SIG-M5 (cell line): Measurements from ENCODE around the gene LEP.
"Not testable (repeated sequence)": the region's sequence is repeated elsewhere in the genome, so short reads cannot be mapped to it uniquely, and the experiment has no call there.

Experiments
- DNase-seq: peaks from one replicate; lab custom pipeline; 2025; lab: John Stamatoyannopoulos, UW

LEP gene

DNA sequence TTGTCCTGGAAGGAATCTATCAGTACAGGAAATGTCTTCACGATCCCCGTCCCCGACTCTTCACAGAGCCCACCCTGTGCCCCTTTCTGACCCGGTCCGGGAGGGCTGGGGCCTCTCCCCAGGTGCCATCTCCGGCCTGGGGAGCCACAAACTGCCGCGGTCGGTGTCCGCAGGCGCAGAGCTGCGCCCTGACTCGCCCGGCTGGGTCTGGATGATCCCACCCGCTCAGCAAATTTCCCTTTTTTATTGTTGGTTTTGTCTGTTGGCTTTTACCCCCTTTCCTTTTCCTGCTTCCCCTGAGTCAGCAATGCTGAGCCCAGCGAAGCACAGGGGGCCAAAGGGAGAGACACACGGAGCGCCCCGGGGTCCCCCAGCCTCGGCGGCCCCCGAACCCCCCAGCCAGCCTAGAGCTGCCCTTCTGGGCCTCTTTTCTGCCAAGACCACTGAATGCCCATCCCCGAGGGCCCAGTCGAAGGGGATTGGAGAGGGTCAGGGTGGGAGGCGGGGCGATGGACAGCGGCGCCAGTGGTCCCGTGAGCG is 30.9 kb downstream of the LEP start:
- DNase-seq: no peak

DNA sequence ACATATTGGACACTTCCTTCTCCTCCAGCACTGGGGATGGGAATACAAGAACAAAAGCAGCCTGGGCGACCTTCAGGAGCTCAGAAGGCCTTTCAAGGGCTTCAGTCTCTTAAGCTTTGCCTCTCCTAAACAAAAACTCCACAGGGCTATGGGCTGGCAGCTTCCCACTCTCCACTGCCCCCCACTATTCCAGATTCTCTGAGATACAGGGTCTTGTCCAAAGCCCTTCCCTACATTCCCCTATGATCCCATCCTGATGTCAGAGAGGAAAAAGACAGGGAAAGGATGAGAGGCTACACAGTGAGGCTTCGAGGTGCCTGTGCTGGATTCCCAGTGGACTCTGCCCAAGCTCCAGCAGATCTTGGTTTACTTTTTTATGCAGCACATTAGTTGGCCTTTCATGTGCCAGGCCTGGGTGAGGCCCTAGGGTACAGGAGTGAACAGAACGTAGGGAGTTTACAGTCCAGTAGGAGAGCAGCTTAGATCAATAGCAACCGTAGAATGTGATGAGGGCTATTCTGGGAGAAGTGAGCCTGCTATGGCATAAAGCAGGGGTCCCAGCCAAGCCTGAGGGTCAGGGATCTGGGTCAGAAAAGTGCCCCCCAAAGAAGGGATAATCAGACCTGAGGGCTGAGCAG is 33.3 kb downstream of the LEP start:
- DNase-seq: no peak

DNA sequence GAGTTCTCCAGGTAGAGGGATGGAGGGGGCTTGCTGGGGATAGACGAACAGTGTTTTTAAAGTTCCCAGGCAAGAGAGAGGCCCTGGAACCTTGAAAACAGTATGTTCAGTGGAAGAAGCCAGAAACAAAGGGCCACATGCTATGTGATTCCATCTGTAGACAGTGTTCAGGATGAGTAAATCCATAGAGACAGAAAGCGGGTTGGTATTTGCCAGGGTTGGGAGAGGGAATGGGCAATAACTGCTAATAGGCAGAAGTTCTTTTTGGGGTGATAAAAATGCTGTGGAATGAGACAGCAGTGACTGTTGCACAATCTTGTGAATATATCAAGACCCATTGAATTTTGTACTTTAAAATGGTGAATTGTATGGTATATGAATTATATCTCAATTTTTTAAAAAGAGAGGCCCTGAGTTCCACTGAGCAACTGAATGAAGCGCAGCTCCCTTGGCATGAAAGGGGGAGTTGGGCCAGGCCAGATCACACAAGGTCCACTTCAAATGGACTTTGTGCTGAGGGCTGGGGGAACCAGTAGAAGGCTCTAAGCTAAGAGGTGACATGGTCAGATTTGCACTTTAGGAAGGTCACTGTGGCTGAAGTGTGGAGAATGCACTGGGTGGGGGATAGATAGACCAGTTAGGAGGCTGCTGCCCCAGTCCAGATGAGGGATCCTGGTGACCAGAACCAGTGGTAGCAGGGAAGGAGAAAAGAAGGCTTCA is 34.0 kb downstream of the LEP start:
- DNase-seq: no peak

DNA sequence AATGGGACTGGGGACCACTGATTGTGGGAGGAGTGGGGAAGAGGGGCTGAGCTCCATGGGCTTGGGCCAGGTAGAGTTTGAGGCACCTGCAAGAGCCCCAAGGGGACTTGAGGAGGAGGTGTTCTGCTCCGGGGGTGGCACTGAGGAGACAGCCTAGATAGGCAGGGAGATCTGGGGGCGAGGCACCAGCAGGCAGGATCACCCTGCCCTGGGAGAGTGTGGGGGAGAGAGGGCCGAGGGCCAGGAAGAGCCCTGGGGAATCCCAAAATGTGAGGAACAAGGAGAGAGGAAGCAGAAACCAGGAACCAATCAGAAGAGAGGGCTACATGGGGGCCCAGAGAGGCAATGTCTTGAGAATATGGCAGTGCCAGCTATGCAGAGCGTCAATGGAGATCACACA is 34.6 kb downstream of the LEP start:
- no peak for DNase-seq

- DNase-seq: no peak
Measured at GRCh38 chr7:128278366-128278765, 37.3 kb downstream of the LEP start.

DNA sequence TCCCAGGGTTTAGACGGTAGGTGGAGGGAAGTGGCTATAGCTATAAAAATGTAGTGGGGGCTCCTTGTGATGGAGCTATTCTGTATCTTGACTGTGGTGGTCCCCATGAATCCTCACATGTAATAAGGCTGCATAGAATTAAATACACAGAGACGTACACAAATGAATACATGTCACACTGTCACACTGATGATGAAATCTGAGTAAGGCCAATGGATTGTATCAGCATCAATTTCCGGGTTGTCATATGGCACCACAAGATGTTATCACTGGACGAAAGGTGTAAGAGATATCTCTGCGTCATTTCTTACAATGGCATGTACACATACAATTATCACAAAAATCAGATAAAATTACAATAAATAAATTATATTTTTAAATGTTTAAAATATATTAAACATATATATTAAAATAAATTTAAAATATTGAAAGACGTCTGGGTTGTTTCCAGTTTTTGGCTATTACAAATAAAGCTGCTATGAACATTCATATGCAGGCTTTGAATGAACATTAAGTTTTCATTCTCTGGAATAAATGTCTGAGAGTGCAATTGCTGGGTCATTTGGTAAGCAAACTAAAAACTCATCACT is 38.1 kb downstream of the LEP start:
- no peak for DNase-seq

DNA sequence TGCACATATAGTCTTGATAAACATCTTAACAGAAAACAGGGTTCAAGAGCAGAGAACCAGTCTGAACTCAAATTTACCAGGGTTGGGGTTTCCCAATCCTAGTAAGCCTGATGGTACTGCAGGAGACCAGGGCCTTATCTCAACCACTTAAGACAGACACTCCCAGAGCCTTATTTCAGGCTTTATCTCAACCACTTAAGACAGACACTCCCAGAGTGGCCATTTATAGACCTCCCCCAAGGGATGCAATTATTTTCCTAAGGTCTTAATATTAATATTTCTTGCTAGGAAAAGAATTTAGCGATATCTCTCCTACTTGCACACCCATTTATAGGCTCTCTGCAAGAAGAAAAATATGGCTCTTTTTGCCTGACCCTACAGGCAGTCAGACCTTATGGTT is 39.4 kb downstream of the LEP start:
- DNase-seq: not testable (repeated sequence)

DNA sequence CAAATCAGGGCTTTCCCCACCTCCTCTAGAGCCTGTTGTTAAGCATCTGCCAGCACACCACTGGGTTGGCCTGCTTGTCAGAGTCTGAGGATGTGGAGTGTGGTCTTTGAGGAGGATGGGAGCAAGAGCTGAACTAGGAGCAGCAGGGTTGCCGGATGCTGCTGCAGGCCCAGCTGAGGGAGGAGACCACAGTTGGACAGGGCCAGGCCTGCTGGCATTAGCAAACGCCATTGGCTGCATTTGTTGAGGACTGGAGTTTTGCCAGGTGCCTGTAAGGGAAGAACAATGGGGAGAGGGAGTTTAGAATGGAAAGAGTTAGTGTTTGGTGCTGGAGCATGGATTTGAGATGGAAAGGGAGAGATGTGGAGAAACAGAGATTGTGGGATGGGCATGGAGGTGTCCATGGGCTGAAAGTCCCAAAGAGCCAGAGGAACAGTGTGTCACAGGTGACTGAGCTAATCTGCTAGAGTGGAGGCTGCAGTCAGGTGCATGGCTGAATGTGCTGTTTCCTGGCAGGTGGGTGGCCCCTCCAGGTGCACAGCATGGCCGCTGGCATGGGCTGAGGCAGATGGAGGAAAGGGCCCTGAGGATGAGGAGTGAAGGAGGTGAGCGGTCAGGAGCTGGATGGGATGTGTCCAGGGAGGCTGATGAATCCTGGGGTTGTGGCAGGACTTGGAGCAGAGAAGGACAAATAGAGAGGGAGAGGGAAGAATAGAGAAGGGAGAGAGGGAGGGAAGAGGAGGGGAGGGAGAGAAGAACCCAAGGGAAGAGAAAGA is 40.7 kb downstream of the LEP start:
- DNase-seq: no peak

- DNase-seq: no peak
Measured at GRCh38 chr7:128284102-128284501, 43.0 kb downstream of the LEP start.

DNA sequence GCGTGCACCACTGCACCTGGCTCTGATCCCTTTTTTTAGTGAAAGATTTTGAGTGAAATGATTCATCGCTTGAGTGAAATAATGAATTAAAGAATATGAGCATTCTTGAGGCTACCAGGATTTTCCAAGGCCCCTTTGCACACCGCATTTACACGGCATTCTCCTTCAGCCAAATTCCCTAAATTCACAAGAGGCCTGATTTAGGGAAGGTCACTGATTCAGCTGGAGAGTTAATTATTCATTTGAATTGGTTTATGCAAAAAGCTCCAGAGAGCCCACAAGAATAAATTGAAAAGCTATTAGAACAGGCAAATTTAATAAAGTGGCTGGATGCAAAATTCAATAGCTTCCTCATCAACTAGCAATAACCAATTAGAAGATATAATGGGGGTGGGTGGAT is 46.5 kb downstream of the LEP start:
- no peak for DNase-seq

DNA sequence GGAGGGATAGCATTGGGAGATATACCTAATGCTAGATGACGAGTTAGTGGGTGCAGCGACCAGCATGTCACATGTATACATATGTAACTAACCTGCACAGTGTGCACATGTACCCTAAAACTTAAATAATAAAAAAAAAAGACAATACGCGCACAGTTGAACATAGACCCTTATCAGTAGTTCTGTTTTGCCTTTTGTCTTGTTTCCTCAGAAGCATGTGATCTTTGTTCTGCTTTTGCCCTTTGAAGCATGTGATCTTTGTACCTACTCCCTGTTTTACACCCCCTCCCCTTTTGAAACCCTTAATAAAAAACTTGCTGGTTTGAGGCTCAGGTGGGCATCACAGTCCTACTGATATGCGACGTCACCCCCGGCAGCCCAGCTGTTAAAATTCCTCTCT is 56.9 kb downstream of the LEP start:
- not testable (repeated sequence) for DNase-seq

GRCh38 chr7:128299109-128299607 is 58.1 kb downstream of the LEP start:
- no peak for DNase-seq

GRCh38 chr7:128302139-128302538 is 61.1 kb downstream of the LEP start:
- DNase-seq: no peak

DNA sequence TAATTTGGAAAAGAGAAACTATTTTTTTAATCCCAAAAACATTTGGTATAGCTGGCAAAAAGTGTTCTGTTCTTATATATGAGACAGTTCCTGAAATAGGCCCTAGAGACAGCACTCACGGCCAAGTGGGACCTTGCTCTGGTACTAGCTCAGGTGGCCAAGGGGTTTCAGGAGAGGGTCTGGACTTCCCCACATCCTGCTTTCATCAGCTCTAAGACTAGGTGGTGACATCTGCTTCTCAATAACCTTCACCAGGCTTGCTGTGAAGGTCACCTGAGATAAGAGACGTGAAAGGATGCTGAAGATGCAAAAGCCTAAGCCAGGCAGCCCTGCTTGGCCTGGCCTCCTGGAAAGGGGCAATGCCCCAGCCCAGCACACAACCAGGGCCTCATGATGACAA is 62.1 kb downstream of the LEP start:
- no peak for DNase-seq

DNA sequence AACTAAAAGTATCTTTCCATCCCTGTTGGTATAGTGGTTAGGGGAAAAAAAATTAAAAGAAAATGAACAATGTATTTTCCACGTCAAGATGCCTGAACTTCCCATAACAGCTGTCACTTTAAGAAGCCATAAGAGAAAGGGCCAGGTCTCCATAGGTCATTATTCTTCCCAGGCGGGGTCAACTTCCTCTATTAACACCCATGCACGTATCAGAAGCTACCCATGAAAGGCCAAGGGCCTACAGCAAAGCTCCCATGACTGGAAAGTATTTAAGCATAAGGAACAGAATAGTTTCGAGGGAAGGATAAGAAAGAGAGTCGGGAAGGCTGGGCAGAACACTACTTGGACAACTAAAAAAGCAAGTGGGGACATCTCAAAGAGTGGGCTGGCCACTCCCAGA is 62.6 kb downstream of the LEP start:
- DNase-seq: no peak

DNA sequence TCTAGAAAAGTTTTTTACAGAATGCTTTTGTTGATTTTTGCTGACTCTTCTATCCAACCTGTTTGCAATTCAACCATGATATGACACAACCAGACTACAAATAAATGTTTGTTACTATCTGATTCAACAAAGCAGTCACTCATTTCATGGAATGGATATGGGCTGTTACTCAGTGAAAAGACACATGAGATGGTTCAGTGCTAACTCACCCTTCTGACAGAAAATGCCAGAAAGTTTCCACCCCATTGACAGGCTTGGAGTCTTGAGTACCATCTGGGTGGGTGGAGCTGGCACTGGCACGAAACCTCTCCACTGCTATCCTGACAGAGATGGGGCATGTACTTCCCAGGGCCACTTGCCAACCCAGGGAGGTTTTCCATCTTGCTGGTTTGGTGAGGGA is 63.1 kb downstream of the LEP start:
- no peak for DNase-seq

DNA sequence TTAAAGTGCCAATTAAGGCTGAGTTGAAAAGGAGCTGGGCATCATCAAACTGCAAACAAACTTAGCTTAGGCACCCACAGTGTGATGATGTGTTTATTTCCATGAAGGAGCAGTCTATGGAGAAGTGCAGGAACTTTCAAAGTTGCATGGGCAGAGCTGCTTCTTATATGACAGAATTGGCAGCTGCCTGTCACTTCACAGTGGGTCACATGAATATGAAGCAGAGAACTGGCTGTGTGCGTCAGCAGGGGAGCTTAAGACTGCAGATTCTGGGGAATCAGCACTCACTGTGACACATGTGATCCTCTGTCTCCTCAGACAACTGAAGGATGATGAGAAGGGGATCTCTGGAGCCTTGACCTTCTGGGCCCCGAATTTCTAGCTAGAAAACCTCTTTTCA is 66.0 kb downstream of the LEP start:
- no peak for DNase-seq
